Stimulated activated CD4-positive, alpha-beta T cell treated with anti-CD3 and anti-CD28 coated beads, Interleukin-2, amount 100 ng/mL, for 24 hours (primary cell): ENCODE data around the gene ABCA7.
A peak's percentile ranks its signal among the peaks of the same experiment; 100 is the strongest.

Source experiments
- DNase-seq, 2 donors: peaks; one replicate each; pipeline ENCODE4 v3.0.0-alpha.2; 2020

ABCA7 gene

GRCh38 chr19:1040476-1041271 lies 767 bp downstream of the ABCA7 start:
- DNase-seq, result peak; percentile 92

- DNase-seq, result no peak
Measured at GRCh38 chr19:1041272-1041834, 1.4 kb downstream of the ABCA7 start.

GRCh38 chr19:1041835-1042685 lies 2.2 kb downstream of the ABCA7 start:
- no peak for DNase-seq

GRCh38 chr19:1042689-1043511 lies 3.0 kb downstream of the ABCA7 start:
- no peak for DNase-seq

GRCh38 chr19:1045247-1045603 lies 5.3 kb downstream of the ABCA7 start:
- peak; percentile 69 to 76 for DNase-seq

GRCh38 chr19:1046117-1046626 lies 6.3 kb downstream of the ABCA7 start:
- no peak for DNase-seq

- DNase-seq, result no peak
Measured at GRCh38 chr19:1046836-1047695, 7.2 kb downstream of the ABCA7 start.

- no peak for DNase-seq
Measured at GRCh38 chr19:1047696-1048147, 7.8 kb downstream of the ABCA7 start.

- DNase-seq, result no peak
Measured at GRCh38 chr19:1049106-1049505, 9.2 kb downstream of the ABCA7 start.

GRCh38 chr19:1049800-1050199 lies 9.9 kb downstream of the ABCA7 start:
- no peak for DNase-seq

GRCh38 chr19:1050989-1051788 lies 11.3 kb downstream of the ABCA7 start:
- no peak for DNase-seq

- no peak for DNase-seq
Measured at GRCh38 chr19:1051791-1052190, 11.9 kb downstream of the ABCA7 start.

- DNase-seq, result no peak
Measured at GRCh38 chr19:1052349-1052975, 12.6 kb downstream of the ABCA7 start.

- no peak for DNase-seq
Measured at GRCh38 chr19:1053176-1054101, 13.5 kb downstream of the ABCA7 start.

- DNase-seq, result no peak
Measured at GRCh38 chr19:1054102-1055027, 14.5 kb downstream of the ABCA7 start.

- DNase-seq, result no peak
Measured at GRCh38 chr19:1055028-1055425, 15.1 kb downstream of the ABCA7 start.

- DNase-seq, result no peak
Measured at GRCh38 chr19:1055886-1056620, 16.1 kb downstream of the ABCA7 start.
